Hypothalamus (tissue), 51 donors: Measurements from ENCODE around the gene TPST1.

ENCODE experiments used
- DNase-seq, 51 donors: peaks; one replicate each; lab custom pipeline; 2025; lab: John Stamatoyannopoulos, UW

Gene TPST1

DNA sequence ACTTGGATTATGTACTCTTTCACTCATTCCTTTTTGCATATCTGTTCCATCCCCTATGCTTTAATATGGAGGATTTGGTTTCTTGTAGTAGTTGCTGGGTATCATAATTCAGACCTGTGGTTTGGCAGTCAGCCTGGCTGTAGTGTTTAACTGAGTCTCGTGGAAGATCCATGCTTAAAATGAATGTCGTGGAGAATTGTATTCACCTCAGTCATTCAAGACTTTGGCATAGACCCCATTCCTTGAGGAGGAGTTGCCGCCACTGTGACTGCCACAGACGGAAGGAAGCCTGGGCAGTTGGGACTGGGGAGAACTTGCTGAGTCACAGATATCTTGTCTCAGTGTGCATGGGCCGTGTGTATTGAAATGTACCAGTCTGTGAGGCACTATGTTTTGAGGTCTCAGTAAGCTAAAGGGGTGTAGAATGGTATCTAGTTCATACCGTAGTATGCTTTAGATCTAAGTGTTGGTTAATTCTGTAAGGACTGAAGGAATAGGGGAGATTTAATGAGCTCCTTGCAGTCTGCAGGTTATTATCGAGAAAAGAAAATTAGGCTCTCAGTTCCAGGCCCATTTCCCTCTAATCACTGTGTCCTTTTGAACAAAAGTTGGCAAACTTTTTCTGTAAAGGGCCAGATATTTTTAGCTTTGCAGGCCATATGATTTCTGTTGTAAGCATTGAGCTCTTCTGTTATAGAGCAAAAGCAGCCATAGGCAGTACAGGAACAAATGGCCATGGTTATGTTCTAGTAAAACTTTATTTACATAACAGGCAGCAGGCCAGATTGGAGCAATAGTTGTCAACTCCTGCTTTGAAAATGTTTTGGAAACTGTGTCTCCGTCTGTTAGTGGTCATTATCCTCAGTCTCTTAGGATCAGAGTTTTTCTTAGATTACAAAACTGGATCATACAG, 76.8 kb downstream of the TPST1 start:
- DNase-seq, result peak in 13 of 51 donors; percentile 1 to 59 (median 15)

DNA sequence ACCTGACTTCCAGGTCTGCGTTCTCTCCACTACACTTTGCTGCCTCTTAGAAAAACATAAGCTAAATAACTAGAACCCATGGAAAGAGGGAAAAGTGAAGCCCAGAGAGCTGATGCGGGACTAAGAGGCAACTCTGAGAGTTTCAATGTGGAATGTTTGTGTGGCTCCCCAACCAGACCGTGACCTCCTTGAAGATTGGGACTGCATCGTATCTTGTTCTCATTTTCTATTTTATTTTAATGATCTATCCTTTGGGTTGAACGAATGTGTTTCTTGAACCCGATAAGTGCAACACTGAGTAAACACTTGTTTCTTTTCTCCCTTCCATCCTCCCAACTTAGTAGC, 77.4 kb downstream of the TPST1 start:
- no peak for DNase-seq

DNA sequence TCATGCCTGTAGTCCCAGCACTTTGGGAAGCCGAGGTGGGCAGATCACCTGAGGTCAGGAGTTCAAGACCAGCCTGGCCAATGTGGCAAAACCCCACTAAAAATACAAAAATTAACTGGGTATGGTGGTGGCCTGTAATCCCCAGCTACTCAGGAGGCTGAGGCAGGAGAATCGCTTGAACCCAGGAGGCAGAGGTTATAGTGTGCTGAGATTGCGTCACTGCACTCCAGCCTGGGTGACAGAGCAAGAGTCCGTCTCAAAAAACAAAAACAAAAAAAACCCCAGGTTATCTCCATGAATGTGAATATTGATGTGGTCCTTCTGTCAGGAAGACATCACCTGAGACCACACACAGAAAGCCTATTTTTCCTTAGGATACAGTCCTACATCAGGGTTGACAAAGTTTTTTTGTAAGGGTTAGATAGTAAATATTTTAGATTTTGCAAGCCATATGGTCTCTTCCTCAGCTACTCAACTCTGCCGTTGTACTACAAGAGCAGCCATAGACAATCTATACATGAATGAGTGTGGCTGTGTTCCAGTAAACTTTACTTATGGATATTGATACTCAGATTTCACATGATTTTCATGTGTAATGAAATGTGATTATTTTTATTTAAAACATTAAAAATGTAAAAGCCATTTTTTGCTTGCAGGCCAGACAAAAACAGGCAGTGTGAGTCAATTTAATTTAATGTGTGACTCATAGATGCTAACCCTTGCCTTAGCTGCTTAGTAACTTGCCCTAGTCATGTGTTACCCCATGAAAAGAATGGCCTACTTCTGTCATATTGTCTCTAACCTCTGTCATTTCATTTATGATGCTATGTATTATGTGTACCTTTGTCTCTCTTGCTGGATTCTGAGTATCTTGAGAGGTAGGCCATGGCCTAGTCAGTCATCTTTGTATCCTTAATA, 78.1 kb downstream of the TPST1 start:
- no peak for DNase-seq

DNA sequence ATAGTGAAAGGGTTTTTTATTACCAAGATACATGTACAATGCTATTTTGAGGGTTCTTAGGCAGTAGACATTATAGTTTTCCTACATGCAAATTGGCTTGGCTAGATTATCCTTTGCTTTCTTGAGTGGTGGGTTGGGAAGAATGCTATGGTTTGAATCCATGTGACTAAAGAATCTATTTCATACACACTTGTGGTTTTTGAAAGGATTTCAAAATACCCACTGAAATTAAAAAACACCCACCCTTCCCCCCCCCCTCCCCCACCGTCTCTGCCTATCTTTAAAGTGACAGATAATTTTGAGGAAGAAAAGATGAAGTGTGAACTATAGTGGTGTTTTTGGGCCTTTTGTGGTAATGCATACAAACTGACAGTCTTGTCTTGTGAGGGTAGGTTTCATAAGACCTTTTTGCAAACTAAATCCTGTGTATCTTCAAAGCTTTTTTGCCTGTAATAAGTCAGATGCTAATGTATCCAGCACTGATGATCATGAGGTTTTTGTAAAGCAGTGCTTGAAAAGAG, 90.9 kb downstream of the TPST1 start:
- no peak for DNase-seq

DNA sequence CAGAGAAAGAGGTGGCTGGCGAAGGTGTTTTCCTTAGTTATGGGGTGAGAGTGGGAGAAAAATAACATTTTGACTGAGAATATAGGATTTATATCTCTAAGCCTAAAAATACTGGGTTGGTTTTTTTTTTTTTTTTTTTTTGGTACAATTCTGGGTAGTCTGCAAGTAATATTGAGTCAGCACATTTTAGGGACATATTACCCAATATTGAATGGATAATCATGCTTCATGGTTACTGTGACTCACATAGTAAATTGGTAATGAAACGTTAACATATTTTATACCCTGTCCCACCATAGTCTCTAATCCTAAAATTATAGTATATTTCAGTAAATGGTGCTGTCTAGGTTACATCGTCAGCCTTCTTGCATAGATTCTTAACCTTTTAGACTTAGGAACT, 91.4 kb downstream of the TPST1 start:
- DNase-seq, result no peak

DNA sequence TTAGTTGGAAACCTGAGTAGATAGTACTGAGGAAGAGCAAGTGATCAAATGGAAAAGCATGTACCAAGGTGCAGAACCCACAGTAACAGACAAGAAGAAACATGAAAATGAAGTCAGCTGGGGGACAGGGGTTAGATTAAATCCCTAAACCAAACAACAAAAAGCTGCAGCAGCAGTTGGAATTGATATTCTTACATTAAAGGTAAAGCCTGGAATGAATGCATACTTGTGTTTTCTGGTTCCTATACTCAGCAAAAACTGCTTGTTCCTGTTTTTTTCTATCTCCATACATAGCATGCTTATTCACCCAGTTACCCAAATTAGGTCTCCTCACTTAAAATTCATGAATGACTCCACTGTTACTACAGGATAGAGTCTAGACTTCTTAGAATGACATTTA, 92.4 kb downstream of the TPST1 start:
- no peak for DNase-seq

DNA sequence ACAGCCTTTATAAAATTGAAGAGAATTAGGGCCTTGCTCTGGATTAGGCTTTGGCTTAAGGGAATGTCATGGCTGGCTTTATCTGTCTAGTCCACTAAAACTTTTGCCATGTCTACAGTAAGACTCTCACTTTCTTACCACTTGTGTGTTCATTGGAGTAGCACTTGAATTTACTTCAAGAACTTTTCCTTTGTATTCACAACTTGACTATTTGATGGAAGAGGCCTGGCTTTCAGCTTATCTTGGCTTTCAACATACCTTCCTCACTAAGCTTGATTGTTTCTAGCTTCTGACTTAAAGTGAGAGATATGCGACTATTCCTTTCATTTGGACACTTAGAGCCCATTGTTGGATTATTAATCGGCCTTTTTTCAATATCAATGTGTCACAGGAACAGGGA, 96.1 kb downstream of the TPST1 start:
- DNase-seq, result no peak

DNA sequence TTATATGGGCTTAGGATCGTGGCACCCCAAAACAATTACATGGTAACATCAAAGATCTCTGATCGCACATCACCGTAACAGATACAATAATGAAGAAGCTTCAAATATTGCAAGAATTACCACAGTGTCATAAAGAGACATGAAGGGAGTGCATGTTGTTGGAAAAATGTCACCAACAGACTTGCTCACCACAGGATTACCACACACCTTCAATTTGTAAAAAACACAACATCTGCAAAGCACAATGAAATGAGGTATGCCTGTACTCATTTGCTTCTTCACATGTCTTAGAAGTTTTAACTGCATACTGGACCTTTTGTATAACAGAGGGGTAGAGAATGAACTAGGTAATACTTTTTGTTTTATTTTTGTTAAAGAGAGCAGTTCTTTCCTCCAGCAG, 96.6 kb downstream of the TPST1 start:
- DNase-seq, result no peak

DNA sequence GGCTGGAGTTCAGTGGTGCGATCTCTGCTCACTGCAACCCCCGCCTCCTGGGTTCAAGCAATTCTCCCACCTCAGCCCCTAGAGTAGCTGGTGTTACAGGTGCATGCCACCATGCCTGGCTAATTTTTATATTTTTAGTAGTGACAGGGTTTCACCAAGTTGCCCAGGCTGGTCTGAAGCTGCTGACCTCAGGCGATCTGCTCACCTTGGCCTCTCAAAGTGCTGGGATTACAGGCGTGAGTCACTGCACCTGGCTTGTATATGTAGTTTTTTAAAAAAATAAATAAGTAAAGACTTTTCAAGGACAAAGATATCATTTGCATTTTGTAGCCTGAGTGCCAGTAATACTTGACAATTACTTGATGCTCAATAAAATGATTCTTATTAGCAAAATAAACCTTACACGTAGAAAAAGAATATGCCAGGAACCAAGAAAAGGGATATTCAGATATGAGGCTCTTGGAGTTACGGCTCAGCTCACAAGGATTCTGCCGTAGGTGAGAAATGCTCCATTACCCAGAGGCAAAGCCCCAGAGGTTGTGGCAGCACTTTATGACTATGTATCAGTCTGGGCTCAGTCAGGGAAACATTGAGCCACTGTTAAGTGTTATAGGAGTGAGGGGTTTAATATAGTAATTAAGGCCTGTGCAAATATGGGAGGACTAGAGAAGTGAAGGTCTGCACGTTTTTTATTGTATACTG, 98.5 kb downstream of the TPST1 start:
- DNase-seq, result no peak

DNA sequence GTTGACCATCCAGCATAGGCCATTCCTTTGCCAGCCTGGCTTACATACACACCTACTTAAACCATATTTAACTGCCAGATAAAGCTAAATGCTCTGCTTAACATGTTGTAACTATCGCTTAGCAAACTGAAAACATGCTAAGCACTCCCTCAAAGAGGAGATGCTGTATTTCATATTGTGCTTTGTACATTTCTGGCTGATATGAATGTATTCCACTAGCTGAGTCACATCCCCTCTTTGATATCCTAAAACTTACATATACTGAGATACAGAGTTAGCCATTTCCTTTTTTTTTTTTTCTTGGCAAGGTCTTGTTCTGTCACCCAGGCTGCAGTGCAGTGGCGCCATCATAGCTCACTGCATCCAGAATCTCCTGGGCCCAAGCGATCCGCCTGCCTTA, 99.4 kb downstream of the TPST1 start:
- no peak for DNase-seq

DNA sequence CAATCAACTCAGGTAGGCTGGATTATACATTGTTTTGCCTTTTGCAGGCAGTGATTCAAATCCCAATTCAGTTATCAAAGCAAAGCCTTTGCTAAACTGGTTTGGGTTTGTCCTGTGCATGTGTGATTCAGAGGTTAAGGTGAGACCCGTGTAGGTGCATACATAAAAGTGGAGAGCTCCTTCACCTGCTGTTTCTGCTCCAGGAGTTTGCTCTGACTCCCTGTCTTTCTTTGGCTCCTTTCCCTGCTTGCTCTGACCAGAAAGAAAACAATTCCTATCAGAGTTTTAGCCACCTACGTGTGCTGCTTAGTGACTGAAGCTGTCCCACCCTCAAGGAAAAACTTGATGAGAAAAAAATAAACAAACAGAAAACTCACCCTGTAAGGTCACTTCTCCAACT, 101.1 kb downstream of the TPST1 start:
- DNase-seq, result no peak

DNA sequence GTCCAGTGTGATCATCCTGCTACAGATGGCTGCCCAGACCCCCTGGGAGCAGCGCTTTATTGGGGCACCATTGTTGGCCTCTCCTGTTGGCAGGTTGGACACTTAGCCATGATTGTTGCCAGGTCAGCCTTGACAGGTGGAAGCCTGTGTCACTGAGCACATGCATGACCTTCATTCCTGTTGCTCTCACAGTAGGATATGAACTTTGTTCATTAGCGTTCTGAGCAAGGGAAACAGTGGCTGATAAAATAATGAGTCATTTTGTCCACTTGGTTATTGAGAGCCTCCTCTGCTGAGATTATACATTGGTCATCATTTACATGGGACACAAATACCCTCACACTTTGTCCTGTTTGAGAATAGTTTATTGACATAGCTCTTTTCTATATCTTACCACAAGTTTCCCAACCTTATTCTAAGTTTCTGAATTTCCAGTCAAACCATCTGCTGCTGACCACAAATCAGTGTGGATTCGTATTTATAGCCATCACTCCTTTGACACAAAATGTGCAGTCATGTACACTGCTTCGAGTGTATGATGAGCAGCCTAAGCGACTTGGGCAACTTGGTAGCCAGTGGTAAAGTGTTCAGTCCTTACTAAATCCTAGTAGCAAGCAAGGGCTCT, 102.6 kb downstream of the TPST1 start:
- no peak for DNase-seq

DNA sequence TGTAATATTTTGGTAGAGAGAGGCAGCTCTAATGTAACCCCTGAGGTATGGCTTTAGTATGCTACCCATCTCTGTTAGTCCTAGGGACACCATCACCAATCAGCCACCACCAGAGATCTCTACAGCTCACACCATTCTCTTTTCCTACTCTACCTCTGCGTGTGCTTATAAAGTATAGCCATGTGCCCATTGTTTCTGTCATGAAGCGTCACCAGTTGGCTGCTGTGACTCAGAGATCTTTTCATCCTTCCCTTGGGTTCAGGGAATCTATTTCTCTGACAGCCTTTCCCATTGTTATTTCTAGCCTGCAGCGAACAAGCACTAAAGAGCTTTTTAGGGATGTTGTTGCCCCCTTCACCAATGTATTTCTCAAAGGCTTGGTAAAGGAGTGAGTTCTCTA, 103.3 kb downstream of the TPST1 start:
- no peak for DNase-seq

DNA sequence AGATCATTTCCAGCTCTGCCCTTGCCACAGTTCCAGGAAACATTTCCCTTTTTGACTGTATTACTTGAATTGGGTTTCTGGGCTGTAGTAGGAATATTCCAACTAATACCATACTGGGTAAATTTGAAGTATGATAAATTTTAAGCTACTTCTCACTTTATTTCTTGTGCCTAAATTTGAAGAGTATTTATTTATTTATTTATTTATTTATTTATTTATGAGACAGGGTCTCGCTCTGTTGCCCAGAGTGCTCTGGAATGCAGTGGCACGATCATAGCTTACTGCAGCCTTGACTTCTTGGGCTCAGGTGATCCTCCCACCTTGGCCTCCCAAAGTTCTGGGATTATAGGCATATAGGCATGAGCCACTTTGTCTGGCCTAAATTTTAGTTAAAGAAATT, 105.5 kb downstream of the TPST1 start:
- DNase-seq, result no peak

DNA sequence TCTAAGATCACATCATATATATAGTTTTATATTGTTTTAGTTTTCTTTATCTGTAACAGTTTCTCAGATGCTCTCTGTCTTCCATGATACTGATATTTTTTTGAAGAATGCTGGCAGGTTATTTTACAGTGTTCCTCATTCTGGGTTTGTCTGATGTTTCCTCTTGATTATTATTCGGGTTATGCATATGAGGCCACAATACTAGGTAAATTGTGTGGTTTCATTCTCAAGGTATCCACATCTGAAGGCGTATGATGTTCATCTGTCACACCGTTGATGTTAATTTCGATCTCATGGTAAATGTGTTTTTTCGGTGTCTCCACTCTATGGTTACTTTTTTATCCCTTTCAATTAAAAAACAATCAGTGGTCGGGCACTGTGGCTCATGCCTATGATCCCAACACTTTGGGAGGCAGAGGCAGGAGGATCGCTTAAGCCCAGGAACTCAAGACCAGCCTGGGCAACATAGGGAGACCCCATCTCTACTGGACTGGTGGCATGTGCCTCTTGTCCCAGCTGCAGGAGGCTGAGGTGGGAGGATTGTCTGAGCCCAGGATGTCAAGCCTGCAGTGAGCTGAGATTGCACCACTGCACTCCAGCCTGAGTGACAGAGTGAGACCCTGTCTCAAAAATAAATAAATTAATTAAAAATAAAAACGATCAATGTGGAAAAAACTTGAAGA, 108.9 kb downstream of the TPST1 start:
- no peak for DNase-seq

DNA sequence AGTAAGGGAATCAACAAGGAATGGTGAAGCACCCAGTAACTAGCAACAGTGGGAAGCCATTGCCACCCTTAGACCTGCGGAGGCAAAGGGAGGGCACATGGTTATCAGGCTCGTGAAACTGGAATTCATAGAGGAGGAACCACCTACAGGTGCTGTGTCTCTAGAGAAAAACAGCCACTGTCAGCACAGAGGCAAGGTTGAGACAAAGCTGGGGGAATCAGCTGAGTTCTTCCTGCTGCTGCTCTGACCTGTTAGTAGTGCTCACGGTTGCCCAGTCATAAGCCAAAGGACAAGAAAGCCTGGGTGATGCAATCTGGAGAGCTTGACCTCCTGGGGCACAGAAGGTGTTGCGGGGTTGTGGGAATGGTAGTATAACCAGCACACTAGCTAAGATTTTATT, 110.1 kb downstream of the TPST1 start:
- DNase-seq, result no peak

DNA sequence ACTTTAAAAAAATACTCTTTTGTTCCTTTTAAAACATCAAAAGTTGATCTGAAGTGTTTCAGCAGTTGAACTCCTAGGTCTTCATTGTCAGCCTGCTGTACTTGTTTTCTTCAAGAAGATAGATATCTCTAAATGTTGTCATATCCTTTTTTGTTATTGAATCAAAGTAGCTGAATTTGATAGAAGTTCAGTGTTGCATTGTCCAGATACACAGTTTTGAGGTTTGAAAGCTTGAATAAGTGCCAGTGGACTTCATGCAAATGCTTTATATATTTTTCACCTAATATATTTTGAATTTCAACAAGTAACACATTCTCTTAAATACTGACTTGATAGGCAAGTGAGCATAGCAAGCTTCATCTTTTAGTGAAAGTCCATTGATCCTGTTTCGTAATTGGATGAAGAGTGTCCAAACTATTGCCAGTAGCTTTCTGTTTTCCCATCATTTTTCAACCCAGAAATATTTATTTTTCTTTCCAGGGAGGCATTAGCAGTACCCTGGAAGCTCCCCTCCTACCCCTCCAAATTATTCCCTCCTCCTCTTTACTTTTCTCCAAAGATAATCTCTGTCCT, 114.4 kb downstream of the TPST1 start:
- no peak for DNase-seq

DNA sequence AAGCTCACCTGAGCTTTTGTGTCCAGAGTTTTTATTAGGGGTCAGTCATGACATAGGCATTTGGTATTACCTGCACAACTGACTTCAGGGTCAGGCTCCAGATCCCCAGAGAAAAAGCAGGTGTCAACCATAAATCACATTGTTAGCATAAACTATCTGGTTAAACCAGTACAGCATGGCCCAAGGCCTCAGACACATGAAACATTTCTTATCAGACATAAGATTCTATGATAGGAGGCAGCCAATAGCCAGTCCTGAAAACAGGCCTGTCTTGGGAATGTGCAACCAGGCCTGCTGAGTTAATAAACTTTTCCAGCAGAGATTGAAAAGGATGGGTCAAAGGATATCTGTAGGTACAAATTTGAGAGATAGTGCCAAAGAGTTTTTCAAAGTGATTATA, 116.1 kb downstream of the TPST1 start:
- DNase-seq, result no peak

DNA sequence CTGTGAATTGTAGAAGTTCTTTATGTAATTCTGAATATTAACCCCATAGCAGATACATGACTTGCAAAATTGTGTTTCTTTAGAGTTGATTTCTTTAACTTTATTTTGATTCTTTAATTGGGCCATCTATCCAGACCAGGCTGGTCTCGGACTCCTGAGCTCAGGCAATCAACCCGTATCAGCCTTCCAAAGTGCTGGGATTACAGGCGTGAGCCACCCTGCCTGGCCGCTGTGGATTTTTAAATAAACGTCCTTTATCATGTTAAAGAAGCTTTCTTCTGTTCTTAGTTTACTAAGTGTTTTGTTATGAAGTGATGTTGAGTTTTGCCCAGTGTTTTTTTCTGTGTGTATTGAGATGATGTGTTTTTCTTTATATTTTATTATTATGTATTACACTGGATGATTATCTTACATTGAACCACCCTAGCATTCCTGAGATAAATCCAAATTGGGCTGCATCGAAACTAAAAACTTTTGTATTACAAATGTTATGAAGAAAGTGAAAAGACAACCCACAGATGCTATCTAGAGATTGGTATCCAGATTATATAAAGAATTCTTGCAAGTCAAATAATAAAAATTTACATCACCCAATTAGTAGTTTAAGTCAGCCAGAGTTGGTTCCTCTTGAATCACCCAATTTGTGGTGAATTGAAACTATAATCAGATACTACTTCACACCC, 118.1 kb downstream of the TPST1 start:
- no peak for DNase-seq
